CD4-positive, alpha-beta T cell treated with Interferon alpha-2 for 1 hour (primary cell): ENCODE measurements around the gene ATG7.
"Not testable (repeated sequence)": the region's sequence is repeated elsewhere in the genome, so short reads cannot be mapped to it uniquely, and the experiment has no call there.

Experiments used
- DNase-seq, 2 donors: peaks; one replicate each; pipeline ENCODE4 v3.0.0-alpha.2; 2020 to 2022

ATG7 gene

GRCh38 chr3:11392014-11392859 is 120.0 kb downstream of the ATG7 start:
- DNase-seq = no peak

- no peak for DNase-seq
Observed at GRCh38 chr3:11392860-11393114, 120.6 kb downstream of the ATG7 start.

GRCh38 chr3:11393401-11393800 is 121.2 kb downstream of the ATG7 start:
- no peak for DNase-seq

- DNase-seq = no peak
Observed at GRCh38 chr3:11394392-11394791, 122.2 kb downstream of the ATG7 start.

- DNase-seq = no peak
Observed at GRCh38 chr3:11400213-11400612, 128.0 kb downstream of the ATG7 start.

- DNase-seq = no peak
Observed at GRCh38 chr3:11401434-11401833, 129.2 kb downstream of the ATG7 start.

- DNase-seq = no peak
Observed at GRCh38 chr3:11405323-11405722, 133.1 kb downstream of the ATG7 start.

GRCh38 chr3:11407644-11408043 is 135.4 kb downstream of the ATG7 start:
- no peak for DNase-seq

GRCh38 chr3:11408324-11408859 is 136.2 kb downstream of the ATG7 start:
- DNase-seq = not testable (repeated sequence)

- DNase-seq = no peak
Observed at GRCh38 chr3:11410564-11410963, 138.4 kb downstream of the ATG7 start.

- no peak for DNase-seq
Observed at GRCh38 chr3:11411956-11412355, 139.8 kb downstream of the ATG7 start.

GRCh38 chr3:11413071-11413470 is 140.9 kb downstream of the ATG7 start:
- DNase-seq = no peak

- DNase-seq = no peak
Observed at GRCh38 chr3:11415099-11415498, 142.9 kb downstream of the ATG7 start.

- no peak for DNase-seq
Observed at GRCh38 chr3:11420066-11420465, 147.9 kb downstream of the ATG7 start.

GRCh38 chr3:11422291-11422690 is 150.1 kb downstream of the ATG7 start:
- DNase-seq = no peak

- no peak for DNase-seq
Observed at GRCh38 chr3:11423868-11424267, 151.7 kb downstream of the ATG7 start.

- no peak for DNase-seq
Observed at GRCh38 chr3:11424277-11424676, 152.1 kb downstream of the ATG7 start.

GRCh38 chr3:11430207-11430606 is 158.0 kb downstream of the ATG7 start:
- DNase-seq = no peak

- DNase-seq = no peak
Observed at GRCh38 chr3:11430624-11431023, 158.4 kb downstream of the ATG7 start.

- no peak for DNase-seq
Observed at GRCh38 chr3:11431319-11431718, 159.1 kb downstream of the ATG7 start.

- no peak for DNase-seq
Observed at GRCh38 chr3:11434017-11434526, 161.9 kb downstream of the ATG7 start.

GRCh38 chr3:11434563-11435096 is 162.4 kb downstream of the ATG7 start:
- no peak for DNase-seq

GRCh38 chr3:11435440-11436165 is 163.4 kb downstream of the ATG7 start:
- no peak for DNase-seq

GRCh38 chr3:11436775-11437174 is 164.6 kb downstream of the ATG7 start:
- DNase-seq = no peak
